Heart right ventricle (tissue), 16 donors: ENCODE measurements around the gene PCP4L1. TPM values are rescaled to one million over a fixed set of nuclear protein-coding genes. Genes with fewer than 3 reads are reported as not detected.

ENCODE experiments used
- ATAC-seq, 8 donors: fragments of 200-7000 bp; cut with Tn5 transposase; one replicate each; pipeline ENCODE4 v1.9.1; 2020; ENCODE audit warnings: mild to moderate bottlenecking in 8 of 8, moderate library complexity in 8 of 8, moderate number of reproducible peaks in 1 of 8
- DNase-seq, 2 donors: peaks; one replicate each; pipeline ENCODE4 v3.0.0-alpha.2; 2020
- H3K27ac ChIP-seq, 10 donors: fragments of 200-600 bp; sonication (generic) in 2 of 10; one replicate each; pipeline versions ENCODE4 v1.5.0 to v1.8.0; 2020 to 2022; ENCODE audit warnings: mild to moderate bottlenecking in 3 of 10
- H3K27me3 ChIP-seq, 7 donors: fragments of 200-600 bp; one replicate each; pipeline ENCODE4 v1.8.0; 2021 to 2022; ENCODE audit warnings: mild to moderate bottlenecking in 2 of 7
- H3K36me3 ChIP-seq, 9 donors: fragments of 200-600 bp; sonication (generic) in 1 of 9; one replicate each; pipeline versions ENCODE4 v1.5.0 to v1.8.0; 2020 to 2022; ENCODE audit warnings: mild to moderate bottlenecking in 2 of 9
- H3K4me1 ChIP-seq, 9 donors: fragments of 200-600 bp; sonication (generic) in 1 of 9; one replicate each; pipeline versions ENCODE4 v1.5.0 to v1.8.0; 2020 to 2022; ENCODE audit warnings: mild to moderate bottlenecking in 4 of 9
- H3K4me3 ChIP-seq, 10 donors: fragments of 200-600 bp; sonication (generic) in 2 of 10; one replicate each; pipeline versions ENCODE4 v1.5.0 to v1.8.0; 2020 to 2022; ENCODE audit warnings: mild to moderate bottlenecking in 7 of 10, moderate library complexity in 2 of 10
- H3K9me3 ChIP-seq, 11 donors: fragments of 200-600 bp in 10 of 11; sonication (generic) in 2 of 11; one replicate each; pipeline versions ENCODE4 v1.5.0 to v1.8.0; 2013 to 2022; ENCODE audit warnings: mild to moderate bottlenecking in 2 of 11, control low read depth in 1 of 11, moderate library complexity in 1 of 11
- CTCF ChIP-seq, 9 donors: fragments of 200-600 bp; sonication (generic) in 2 of 9; IDR thresholded peaks; one replicate each; pipeline versions ENCODE4 v1.5.0 to v1.8.0; 2021 to 2022; ENCODE audit warnings: antibody characterized with exemption in 9 of 9, mild to moderate bottlenecking in 5 of 9, moderate library complexity in 1 of 9
- WGBS, 2 donors: extraction: QIAGEN DNeasy Blood & Tissue Kit; methylation state at CpG; one replicate each; pipeline ENCODE4 v1.1.7; 2013; ENCODE audit warnings: inconsistent platforms in 1 of 2; 5-methylcytosine and 5-hydroxymethylcytosine counted together
- intact Hi-C, 10 donors: fragments of 100-400 bp; cut with DNase I; formaldehyde crosslinking; loops; one replicate each; pipeline versions ENCODE4 v1.11.1 to v1.14.2; 2022
- microRNA-seq, 2 donors: library from miRNA; unstranded; fragments of <30 nt; microRNA quantifications; one replicate each; pipeline ENCODE4 v1.2.0, GENCODE V29; 2021
- polyA plus RNA-seq, 2 donors: library from polyadenylated mRNA; stranded (reverse); fragments of 200-250 nt; gene quantifications; one replicate each; pipeline ENCODE4 v1.2.3, GENCODE V29; 2013
- total RNA-seq, 10 donors: library from RNA; stranded (reverse); fragmentation: NEBNext Ultra II Directional in 3 of 10; extraction: Animal tissue kit (Norgen Biotek cat#: 25700) in 3 of 10; gene quantifications; one replicate each; pipeline versions ENCODE4 v1.2.1 to v1.2.4, GENCODE V29; 2021 to 2023
- donor health status: Arrhythmogenic right ventricular cardiomyopathy.
- donor health status: ischemic (EF 13 %, LVEDD 7.1; RV severe dilation, severe dysfunction).
- donor health status: healthy with polysubstance abuse.
- donor health status: DM: no; HTN: yes; CAD: no.
- donor health status: DM: no; HTN: no; CAD: no.
- donor health status: ischemic (EF 25% LVEDD 6.9; RV normal size, moderate dysfunction).
- donor health status: ischemic (EF 25% LVEDD 5.7; RV mildly dilated, moderate dysfunction).
- donor health status: healthy.
- donor health status: DM: yes; HTN: yes; CAD: no.
- donor health status: Ischemic cardiomyopathy.
- donor health status: ischemic (EF 35%, LVEDD 5.7; RV mildly dilated, moderate dysfunction).
- donor health status: nonischemic (EF 11% LVEDD 7.7; RV severe dilation, severe dysfunction).
- donor health status: DM: yes; HTN: yes; CAD: no.
- donor health status: PGD.
- donor health status: ischemic (EF 29% LVEDD 5.4; RV normal size, mild dysfunction).
- donor health status: nonischemic (EF 23%, LVEDD 6.1; RV moderate dilation, normal function).

The PCP4L1 gene
- total and polyA plus RNA-seq, 12 donors, result 0.29 to 1.0 (median 0.46) TPM; not detected in 1

- intact Hi-C loops, result no loop called here
These were observed 71.8 kb downstream of the PCP4L1 start for GRCh38 chr1:161330346-161330745.

GRCh38 chr1:161333166-161333565, 74.6 kb downstream of the PCP4L1 start:
- ATAC-seq, result no peak
- TF ChIP-seq CTCF (IDR thresholded peaks at IDR 0.05), result no peak
- no peak for DNase-seq
- H3K36me3 ChIP-seq, result peaks cover 0 to 100% (median 63%) of the 10 kb centered on the region in 9 donors
- WGBS, 2 donors, result 94 to 96% methylated on average over 9 of the region's 9 CpGs
- H3K9me3 ChIP-seq, result no peaks in the 10 kb centered on the region
- no peaks in the 10 kb centered on the region for H3K4me1 ChIP-seq
- H3K27me3 ChIP-seq, result no peaks in the 10 kb centered on the region
- no peak overlapping the region for H3K27ac ChIP-seq
- no peak overlapping the region for H3K4me3 ChIP-seq
- intact Hi-C loops, result no loop called here

More at GRCh38 chr1:161330346-161330745, 71.8 kb downstream of the PCP4L1 start:
- 92 to 93% methylated on average over 4 of the region's 4 CpGs for WGBS, 2 donors
- DNase-seq (no peak), ATAC-seq (no peak)
- Histone ChIP-seq H3K4me3 (no peak overlapping the region), H3K27ac (no peak overlapping the region), H3K36me3 (peaks cover 0 to 100% (median 77%) of the 10 kb centered on the region in 9 donors), H3K27me3 (no peaks in the 10 kb centered on the region), H3K9me3 (no peaks in the 10 kb centered on the region), H3K4me1 (no peaks in the 10 kb centered on the region)
- TF ChIP-seq CTCF (IDR thresholded peaks at IDR 0.05), result no peak

Small RNAs within 50 kb of the gene (microRNA-seq; reads per million reads assigned to microRNA genes)
- 1.5 to 1.8 reads per million in 2 donors for gene MIR5187

Other genes starting within 250 kb of the PCP4L1 start
- 10 to 100 TPM in 6 of 10 donors, 1 to 10 TPM in 4; 7.1 to 22.7 (median 10.5) TPM for gene F11R, start 237.6 kb upstream of the PCP4L1 start, total RNA-seq
- gene F11R, start 237.6 kb upstream of the PCP4L1 start, polyA plus RNA-seq, result 1 to 10 TPM; 7.5 to 9.9 TPM
- 10 to 100 TPM in 9 of 10 donors, 1 to 10 TPM in 1; 8.0 to 18.0 (median 13.4) TPM for gene TSTD1, start 219.8 kb upstream of the PCP4L1 start, total RNA-seq
- gene TSTD1, start 219.8 kb upstream of the PCP4L1 start, polyA plus RNA-seq, result 10 to 100 TPM; 11.8 to 15.3 TPM
- gene USF1, start 212.8 kb upstream of the PCP4L1 start, total RNA-seq, result 10 to 100 TPM; 23.7 to 43.6 (median 28.5) TPM
- gene USF1, start 212.8 kb upstream of the PCP4L1 start, polyA plus RNA-seq, result 10 to 100 TPM; 42.4 to 55.1 TPM
- 10 to 100 TPM in 1 of 10 donors, 1 to 10 TPM in 9; 1.5 to 16.4 (median 2.1) TPM for gene ARHGAP30, start 188.9 kb upstream of the PCP4L1 start, total RNA-seq
- 1 to 10 TPM; 1.2 to 1.4 TPM for gene ARHGAP30, start 188.9 kb upstream of the PCP4L1 start, polyA plus RNA-seq
- under 1 TPM in 1 of 10 donors, not detected in 9; 0.19 TPM for gene NECTIN4, start 169.2 kb upstream of the PCP4L1 start, total RNA-seq
- gene NECTIN4, start 169.2 kb upstream of the PCP4L1 start, polyA plus RNA-seq, result under 1 TPM in 1 of 2 donors, not detected in 1; 0.06 TPM
- gene KLHDC9, start 160.4 kb upstream of the PCP4L1 start, total RNA-seq, result 10 to 100 TPM in 5 of 10 donors, 1 to 10 TPM in 5; 2.2 to 17.7 (median 9.0) TPM
- 1 to 10 TPM in 1 of 2 donors, under 1 TPM in 1; 0.83 to 6.7 TPM for gene KLHDC9, start 160.4 kb upstream of the PCP4L1 start, polyA plus RNA-seq
- gene PFDN2, start 140.7 kb upstream of the PCP4L1 start, total RNA-seq, result 10 to 100 TPM; 44.6 to 78.7 (median 54.1) TPM
- gene PFDN2, start 140.7 kb upstream of the PCP4L1 start, polyA plus RNA-seq, result 100 to 1,000 TPM; 185 to 273 TPM
- 10 to 100 TPM; 24.1 to 41.2 (median 33.4) TPM for gene NIT1, start 140.6 kb upstream of the PCP4L1 start, total RNA-seq
- 10 to 100 TPM; 28.5 to 30.6 TPM for gene NIT1, start 140.6 kb upstream of the PCP4L1 start, polyA plus RNA-seq
- gene DEDD, start 126.1 kb upstream of the PCP4L1 start, total RNA-seq, result 10 to 100 TPM; 21.7 to 33.0 (median 26.3) TPM
- gene DEDD, start 126.1 kb upstream of the PCP4L1 start, polyA plus RNA-seq, result 10 to 100 TPM; 19.7 to 27.2 TPM
- 10 to 100 TPM; 63.9 to 88.3 (median 74.9) TPM for gene UFC1, start 104.8 kb upstream of the PCP4L1 start, total RNA-seq
- 100 to 1,000 TPM in 1 of 2 donors, 10 to 100 TPM in 1; 43.0 to 142 TPM for gene UFC1, start 104.8 kb upstream of the PCP4L1 start, polyA plus RNA-seq
- gene USP21, start 99.2 kb upstream of the PCP4L1 start, total RNA-seq, result 10 to 100 TPM in 9 of 10 donors, 1 to 10 TPM in 1; 8.8 to 24.0 (median 14.7) TPM
- gene USP21, start 99.2 kb upstream of the PCP4L1 start, polyA plus RNA-seq, result 10 to 100 TPM; 13.2 to 22.4 TPM
- gene PPOX, start 92.3 kb upstream of the PCP4L1 start, total RNA-seq, result 10 to 100 TPM in 8 of 10 donors, 1 to 10 TPM in 2; 8.5 to 19.8 (median 15.0) TPM
- 10 to 100 TPM in 1 of 2 donors, 1 to 10 TPM in 1; 10.0 to 58.5 TPM for gene PPOX, start 92.3 kb upstream of the PCP4L1 start, polyA plus RNA-seq
- gene B4GALT3, start 81.2 kb upstream of the PCP4L1 start, total RNA-seq, result 10 to 100 TPM; 12.1 to 28.9 (median 19.6) TPM
- gene B4GALT3, start 81.2 kb upstream of the PCP4L1 start, polyA plus RNA-seq, result 10 to 100 TPM; 11.5 to 25.5 TPM
- 10 to 100 TPM in 6 of 10 donors, 1 to 10 TPM in 4; 1.7 to 86.1 (median 17.7) TPM for gene ADAMTS4, start 59.7 kb upstream of the PCP4L1 start, total RNA-seq
- gene ADAMTS4, start 59.7 kb upstream of the PCP4L1 start, polyA plus RNA-seq, result 10 to 100 TPM in 1 of 2 donors, 1 to 10 TPM in 1; 5.4 to 11.9 TPM
- 100 to 1,000 TPM; 244 to 370 (median 318) TPM for gene NDUFS2, start 56.4 kb upstream of the PCP4L1 start, total RNA-seq
- 100 to 1,000 TPM; 121 to 193 TPM for gene NDUFS2, start 56.4 kb upstream of the PCP4L1 start, polyA plus RNA-seq
- gene FCER1G, start 43.5 kb upstream of the PCP4L1 start, total RNA-seq, result 10 to 100 TPM in 4 of 10 donors, 1 to 10 TPM in 6; 2.0 to 65.8 (median 5.3) TPM
- 10 to 100 TPM; 19.7 to 64.6 TPM for gene FCER1G, start 43.5 kb upstream of the PCP4L1 start, polyA plus RNA-seq
- gene APOA2, start 35.1 kb upstream of the PCP4L1 start, total RNA-seq, result under 1 TPM in 1 of 10 donors, not detected in 9; 0.89 TPM
- not detected for gene APOA2, start 35.1 kb upstream of the PCP4L1 start, polyA plus RNA-seq
- 10 to 100 TPM; 29.8 to 37.6 (median 33.2) TPM for gene TOMM40L, start 32.7 kb upstream of the PCP4L1 start, total RNA-seq
- 10 to 100 TPM; 17.6 to 29.3 TPM for gene TOMM40L, start 32.7 kb upstream of the PCP4L1 start, polyA plus RNA-seq
- not detected for gene NR1I3, start 20.5 kb upstream of the PCP4L1 start, total RNA-seq
- gene NR1I3, start 20.5 kb upstream of the PCP4L1 start, polyA plus RNA-seq, result under 1 TPM in 1 of 2 donors, not detected in 1; 0.10 TPM
- gene MPZ, start 51.2 kb downstream of the PCP4L1 start, total RNA-seq, result 1 to 10 TPM; 1.0 to 5.6 (median 1.6) TPM
- 1 to 10 TPM; 1.5 to 3.4 TPM for gene MPZ, start 51.2 kb downstream of the PCP4L1 start, polyA plus RNA-seq
- gene SDHC, start 55.6 kb downstream of the PCP4L1 start, total RNA-seq, result 100 to 1,000 TPM; 342 to 459 (median 420) TPM
- gene SDHC, start 55.6 kb downstream of the PCP4L1 start, polyA plus RNA-seq, result 100 to 1,000 TPM in 1 of 2 donors, 10 to 100 TPM in 1; 18.1 to 176 TPM
- not detected for gene CFAP126, start 109.1 kb downstream of the PCP4L1 start, total RNA-seq
- gene CFAP126, start 109.1 kb downstream of the PCP4L1 start, polyA plus RNA-seq, result not detected
- 10 to 100 TPM in 5 of 10 donors, 1 to 10 TPM in 5; 4.2 to 66.0 (median 9.9) TPM for gene FCGR2A, start 246.7 kb downstream of the PCP4L1 start, total RNA-seq
- 10 to 100 TPM; 11.3 to 16.4 TPM for gene FCGR2A, start 246.7 kb downstream of the PCP4L1 start, polyA plus RNA-seq